Stimulated activated CD4-positive, alpha-beta T cell treated with anti-CD3 and anti-CD28 coated beads, Interleukin-2, amount 100 ng/mL, for 4 hours (primary cell): ENCODE measurements around the gene PBX3.
A peak's percentile ranks its signal among the peaks of the same experiment; 100 is the strongest.

ENCODE experiments used
- DNase-seq: peaks from one replicate; pipeline ENCODE4 v3.0.0-alpha.2; 2020; ENCODE audit warnings: low read depth

PBX3 gene

GRCh38 chr9:125747053-125747764, at the start of gene PBX3:
TSS of gene PBX3 (plus strand) at chr9:125747373.
- peak; percentile 35 for DNase-seq

- no peak for DNase-seq
Measured at GRCh38 chr9:125699870-125700269, 47.3 kb upstream of the PBX3 start.

GRCh38 chr9:125700791-125701190, 46.4 kb upstream of the PBX3 start:
- DNase-seq = no peak

GRCh38 chr9:125701351-125701750, 45.8 kb upstream of the PBX3 start:
- DNase-seq = no peak

- DNase-seq = no peak
Measured at GRCh38 chr9:125703662-125704061, 43.5 kb upstream of the PBX3 start.

- DNase-seq = no peak
Measured at GRCh38 chr9:125705893-125706292, 41.3 kb upstream of the PBX3 start.

- DNase-seq = peak; percentile 92
Measured at GRCh38 chr9:125706651-125707471, 40.3 kb upstream of the PBX3 start, which contains the start of gene MAPKAP1. TSS of gene MAPKAP1 (minus strand) at chr9:125707208. CDS start at chr9:125672574, 34,634 bp downstream.

- no peak for DNase-seq
Measured at GRCh38 chr9:125707472-125707804, 39.7 kb upstream of the PBX3 start.

GRCh38 chr9:125726456-125727132, 20.6 kb upstream of the PBX3 start:
- DNase-seq = no peak

GRCh38 chr9:125730168-125730567, 17.0 kb upstream of the PBX3 start:
- DNase-seq = no peak

GRCh38 chr9:125732562-125732961, 14.6 kb upstream of the PBX3 start:
- DNase-seq = no peak

GRCh38 chr9:125739436-125739835, 7.7 kb upstream of the PBX3 start:
- DNase-seq = no peak

GRCh38 chr9:125742657-125743056, 4.5 kb upstream of the PBX3 start:
- DNase-seq = no peak

GRCh38 chr9:125743682-125744428, 3.3 kb upstream of the PBX3 start:
- no peak for DNase-seq

GRCh38 chr9:125744616-125745015, 2.6 kb upstream of the PBX3 start:
- DNase-seq = no peak

- DNase-seq = no peak
Measured at GRCh38 chr9:125745018-125745417, 2.2 kb upstream of the PBX3 start.

GRCh38 chr9:125745682-125746016, 1.5 kb upstream of the PBX3 start:
- DNase-seq = no peak

GRCh38 chr9:125746017-125746773, 978 bp upstream of the PBX3 start:
- DNase-seq = peak; percentile 88

GRCh38 chr9:125746774-125747052, 460 bp upstream of the PBX3 start:
- no peak for DNase-seq

- DNase-seq = peak; percentile 15
Measured at GRCh38 chr9:125747765-125748445, 732 bp downstream of the PBX3 start.

- DNase-seq = no peak
Measured at GRCh38 chr9:125748446-125749099, 1.4 kb downstream of the PBX3 start.
